Stomach smooth muscle (tissue), 2 donors: ENCODE data around the gene MBLAC1.

Experiments
- H3K27ac ChIP-seq: one replicate; pipeline ENCODE4 v1.7.0; 2013; ENCODE audit warnings: mild to moderate bottlenecking, low read length, inconsistent platforms
- H3K27me3 ChIP-seq, 2 donors: one replicate each; pipeline ENCODE4 v1.7.0; 2013; ENCODE audit warnings: low read length in 2 of 2; ENCODE audit not compliant: insufficient read depth in 2 of 2, control insufficient read depth in 1 of 2
- H3K36me3 ChIP-seq, 2 donors: one replicate each; pipeline ENCODE4 v1.7.0; 2013; ENCODE audit warnings: low read length in 2 of 2; ENCODE audit not compliant: control insufficient read depth in 2 of 2, insufficient read depth in 2 of 2
- H3K4me1 ChIP-seq: one replicate; pipeline ENCODE4 v1.7.0; 2013; ENCODE audit warnings: low read length; ENCODE audit not compliant: control insufficient read depth, insufficient read depth
- H3K4me3 ChIP-seq, 2 donors: one replicate each; pipeline ENCODE4 v1.7.0; 2013; ENCODE audit warnings: low read length in 2 of 2
- H3K9ac ChIP-seq, 2 donors: one replicate each; pipeline ENCODE4 v1.7.0; 2013; ENCODE audit warnings: low read length in 2 of 2, mild to moderate bottlenecking in 1 of 2
- H3K9me3 ChIP-seq, 2 donors: one replicate each; pipeline ENCODE4 v1.7.0; 2013; ENCODE audit warnings: low read length in 2 of 2; ENCODE audit not compliant: control insufficient read depth in 2 of 2
- donor health status: healthy.
- donor health status: Pancreatic carcinoma.

Gene MBLAC1

GRCh38 chr7:100088621-100089457 lies 37.9 kb upstream of the MBLAC1 start, which contains the start of gene COPS6:
Gene COPS6, plus strand, starts transcription at chr7:100088969. Its CDS starts 22 bp downstream, at chr7:100088991.
- H3K9me3 ChIP-seq, result no peaks in the 10 kb centered on the region
- H3K36me3 ChIP-seq, result peaks cover 27 to 34% of the 10 kb centered on the region in 2 donors
- peak within 1 kb of the TSS; percentile 80 for H3K27ac ChIP-seq
- H3K9ac ChIP-seq, result peak within 1 kb of the TSS; percentile 87 to 89
- peaks cover 31% of the 10 kb centered on the region for H3K4me1 ChIP-seq
- H3K4me3 ChIP-seq, result peak within 1 kb of the TSS; percentile 89 to 94
- no peaks in the 10 kb centered on the region for H3K27me3 ChIP-seq

- Histone ChIP-seq H3K9ac (peak overlapping the region; percentile 87 to 89), H3K4me1 (peaks cover 36% of the 10 kb centered on the region), H3K9me3 (no peaks in the 10 kb centered on the region), H3K27me3 (no peaks in the 10 kb centered on the region), H3K36me3 (peaks cover 27 to 38% of the 10 kb centered on the region in 2 donors), H3K4me3 (peak overlapping the region; percentile 89 to 94), H3K27ac (peak overlapping the region; percentile 80)
Observed at GRCh38 chr7:100089458-100090196, 37.1 kb upstream of the MBLAC1 start.

GRCh38 chr7:100090527-100091410 lies 36.0 kb upstream of the MBLAC1 start:
- Histone ChIP-seq H3K9ac (no peak overlapping the region), H3K4me1 (peaks cover 36% of the 10 kb centered on the region), H3K36me3 (peaks cover 36 to 45% of the 10 kb centered on the region in 2 donors), H3K4me3 (no peak overlapping the region), H3K9me3 (no peaks in the 10 kb centered on the region), H3K27ac (peak overlapping the region; percentile 24), H3K27me3 (no peaks in the 10 kb centered on the region)

- Histone ChIP-seq H3K36me3 (peaks cover 42 to 54% of the 10 kb centered on the region in 2 donors), H3K27me3 (no peaks in the 10 kb centered on the region)
Observed at GRCh38 chr7:100091411-100092181, 35.2 kb upstream of the MBLAC1 start.

GRCh38 chr7:100093054-100093453 lies 33.7 kb upstream of the MBLAC1 start:
- Histone ChIP-seq H3K9ac (no peak overlapping the region), H3K27ac (peak overlapping the region; percentile 67), H3K27me3 (no peaks in the 10 kb centered on the region), H3K36me3 (peaks cover 54 to 66% of the 10 kb centered on the region in 2 donors), H3K9me3 (no peaks in the 10 kb centered on the region), H3K4me3 (peak overlapping the region in 1 of 2 donors; percentile 22), H3K4me1 (peaks cover 30% of the 10 kb centered on the region)

More at GRCh38 chr7:100091411-100092181, 35.2 kb upstream of the MBLAC1 start:
- Histone ChIP-seq H3K27ac (no peak overlapping the region), H3K4me3 (no peak overlapping the region), H3K9me3 (no peaks in the 10 kb centered on the region), H3K9ac (no peak overlapping the region), H3K4me1 (peaks cover 36% of the 10 kb centered on the region)

- Histone ChIP-seq H3K27ac (peak overlapping the region; percentile 67), H3K27me3 (no peaks in the 10 kb centered on the region), H3K9me3 (no peaks in the 10 kb centered on the region), H3K9ac (peak overlapping the region in 1 of 2 donors; percentile 21), H3K4me3 (peak overlapping the region in 1 of 2 donors; percentile 22), H3K36me3 (peaks cover 58 to 71% of the 10 kb centered on the region in 2 donors), H3K4me1 (peaks cover 25% of the 10 kb centered on the region)
Observed at GRCh38 chr7:100093498-100093897, 33.3 kb upstream of the MBLAC1 start.

- no peaks in the 10 kb centered on the region for H3K9me3 ChIP-seq
- H3K27me3 ChIP-seq, result no peaks in the 10 kb centered on the region
- peak overlapping the region in 1 of 2 donors; percentile 22 for H3K4me3 ChIP-seq
- peaks cover 26% of the 10 kb centered on the region for H3K4me1 ChIP-seq
- H3K27ac ChIP-seq, result peak overlapping the region; percentile 67
- peak overlapping the region in 1 of 2 donors; percentile 21 for H3K9ac ChIP-seq
- H3K36me3 ChIP-seq, result peaks cover 63 to 76% of the 10 kb centered on the region in 2 donors
Observed at GRCh38 chr7:100093925-100094486, 32.8 kb upstream of the MBLAC1 start.

GRCh38 chr7:100095289-100095688 lies 31.5 kb upstream of the MBLAC1 start:
- no peak overlapping the region for H3K4me3 ChIP-seq
- H3K9me3 ChIP-seq, result no peaks in the 10 kb centered on the region
- H3K27ac ChIP-seq, result no peak overlapping the region
- peaks cover 70 to 81% of the 10 kb centered on the region in 2 donors for H3K36me3 ChIP-seq
- peaks cover 31% of the 10 kb centered on the region for H3K4me1 ChIP-seq
- H3K27me3 ChIP-seq, result no peaks in the 10 kb centered on the region
- no peak overlapping the region for H3K9ac ChIP-seq

GRCh38 chr7:100095704-100096103 lies 31.1 kb upstream of the MBLAC1 start:
- peaks cover 33% of the 10 kb centered on the region for H3K4me1 ChIP-seq
- no peaks in the 10 kb centered on the region for H3K27me3 ChIP-seq
- H3K27ac ChIP-seq, result no peak overlapping the region
- no peak overlapping the region for H3K9ac ChIP-seq
- H3K4me3 ChIP-seq, result no peak overlapping the region
- peaks cover 66 to 77% of the 10 kb centered on the region in 2 donors for H3K36me3 ChIP-seq
- H3K9me3 ChIP-seq, result no peaks in the 10 kb centered on the region
